A549 (cell line): ENCODE measurements around the gene LIPH. TPM values are rescaled to one million over a fixed set of nuclear protein-coding genes. Genes with fewer than 3 reads are reported as not detected.

Experiments
- KDM5A ChIP-seq: fragments of 200-600 bp; sonication (generic); IDR thresholded peaks from 2 replicates; pipeline ENCODE4 v1.6.1; 2016; ENCODE audit warnings: antibody characterized with exemption, mild to moderate bottlenecking
- NPAS2 ChIP-seq: fragments of 250-450 bp; sonication (Bioruptor Pico); IDR thresholded peaks from 2 replicates; pipeline ENCODE4 v1.8.0; 2022; ENCODE audit warnings: mild to moderate bottlenecking, moderate library complexity, borderline replicate concordance
- ZC3H11A ChIP-seq: fragments of 450-650 bp; IDR thresholded peaks from 2 replicates; pipeline ENCODE4 v1.6.1; 2014; ENCODE audit warnings: antibody characterized with exemption, mild to moderate bottlenecking
- polyA plus RNA-seq, 4 experiments: library from polyadenylated mRNA; depleted of rRNA in 3 of 4; stranded (reverse); fragments of >200 nt; fragmentation: RNase III in 1 of 4; extraction: RNeasy Plus Mini Kit Qiagen cat#74134 plus additional on column Dnase treatment in 1 of 4; gene quantifications; 2 replicates in 3 of 4; 3 replicates in 1 of 4; pipeline ENCODE4 v1.2.3, GENCODE V29; 2011 to 2017

The LIPH gene
- polyA plus RNA-seq, 2 of the 4 experiments (the other 2 are of a cell fraction), result 6.9 to 34.9 TPM

- no peak for TF ChIP-seq KDM5A
- no peak for TF ChIP-seq NPAS2 (CRISPR knock-in tag)
- no peak for TF ChIP-seq ZC3H11A
Measured at GRCh38 chr3:185457376-185457775, 95.0 kb downstream of the LIPH start (continued).

Other genes with a start within 250 kb of the LIPH start
- gene MAP3K13, start 189.5 kb downstream of the LIPH start, polyA plus RNA-seq (2011; rRNA removed), result 19.9 and 23.2 TPM in 2 replicates
- gene MAP3K13, start 189.5 kb downstream of the LIPH start, polyA plus RNA-seq (2017; fragmentation: RNase III; extraction: RNeasy Plus Mini Kit Qiagen cat#74134 plus additional on column Dnase treatment), result 15.8 to 16.3 TPM (median 15.9 TPM) in 3 replicates
- gene TMEM41A, start 53.6 kb downstream of the LIPH start, polyA plus RNA-seq (2011; rRNA removed), result 31.3 and 36.3 TPM in 2 replicates
- 16.0 to 16.6 TPM (median 16.6 TPM) in 3 replicates for gene TMEM41A, start 53.6 kb downstream of the LIPH start, polyA plus RNA-seq (2017; fragmentation: RNase III; extraction: RNeasy Plus Mini Kit Qiagen cat#74134 plus additional on column Dnase treatment)
- gene SENP2, start 33.7 kb upstream of the LIPH start, polyA plus RNA-seq (2011; rRNA removed), result 16.3 and 22.4 TPM in 2 replicates
- gene SENP2, start 33.7 kb upstream of the LIPH start, polyA plus RNA-seq (2017; fragmentation: RNase III; extraction: RNeasy Plus Mini Kit Qiagen cat#74134 plus additional on column Dnase treatment), result 18.1 to 22.7 TPM (median 19.7 TPM) in 3 replicates